Stomach smooth muscle (tissue), 2 donors: Measurements from ENCODE around the gene CDR2L.
"Not testable (repeated sequence)": the region's sequence is repeated elsewhere in the genome, so short reads cannot be mapped to it uniquely, and the experiment has no call there.

Source experiments
- H3K27ac ChIP-seq: one replicate; pipeline ENCODE4 v1.7.0; 2013; ENCODE audit warnings: mild to moderate bottlenecking, low read length, inconsistent platforms
- H3K27me3 ChIP-seq, 2 donors: one replicate each; pipeline ENCODE4 v1.7.0; 2013; ENCODE audit warnings: low read length in 2 of 2; ENCODE audit not compliant: insufficient read depth in 2 of 2, control insufficient read depth in 1 of 2
- H3K36me3 ChIP-seq, 2 donors: one replicate each; pipeline ENCODE4 v1.7.0; 2013; ENCODE audit warnings: low read length in 2 of 2; ENCODE audit not compliant: control insufficient read depth in 2 of 2, insufficient read depth in 2 of 2
- H3K4me1 ChIP-seq: one replicate; pipeline ENCODE4 v1.7.0; 2013; ENCODE audit warnings: low read length; ENCODE audit not compliant: control insufficient read depth, insufficient read depth
- H3K4me3 ChIP-seq, 2 donors: one replicate each; pipeline ENCODE4 v1.7.0; 2013; ENCODE audit warnings: low read length in 2 of 2
- H3K9ac ChIP-seq, 2 donors: one replicate each; pipeline ENCODE4 v1.7.0; 2013; ENCODE audit warnings: low read length in 2 of 2, mild to moderate bottlenecking in 1 of 2
- H3K9me3 ChIP-seq, 2 donors: one replicate each; pipeline ENCODE4 v1.7.0; 2013; ENCODE audit warnings: low read length in 2 of 2; ENCODE audit not compliant: control insufficient read depth in 2 of 2
- donor health status: healthy.
- donor health status: Pancreatic carcinoma.

Gene CDR2L

GRCh38 chr17:74960570-74961342 lies 26.7 kb upstream of the CDR2L start:
- Histone ChIP-seq H3K9me3 (no peaks in the 10 kb centered on the region), H3K27me3 (no peaks in the 10 kb centered on the region), H3K36me3 (peaks cover 0 to 3% of the 10 kb centered on the region in 2 donors), H3K9ac (no peak overlapping the region), H3K27ac (no peak overlapping the region), H3K4me3 (no peak overlapping the region), H3K4me1 (peaks cover 5% of the 10 kb centered on the region)

- no peak overlapping the region for H3K27ac ChIP-seq
- H3K9me3 ChIP-seq = no peaks in the 10 kb centered on the region
- H3K4me1 ChIP-seq = peaks cover 5% of the 10 kb centered on the region
- peak overlapping the region in 1 of 2 donors; percentile 40 for H3K4me3 ChIP-seq
- peaks cover 0 to 2% of the 10 kb centered on the region in 2 donors for H3K36me3 ChIP-seq
- H3K27me3 ChIP-seq = no peaks in the 10 kb centered on the region
- H3K9ac ChIP-seq = no peak overlapping the region
These were observed 25.6 kb upstream of the CDR2L start for GRCh38 chr17:74961657-74962350.

- Histone ChIP-seq H3K9ac (no peak overlapping the region), H3K27ac (no peak overlapping the region), H3K36me3 (peaks cover 0 to 2% of the 10 kb centered on the region in 2 donors), H3K4me3 (no peak overlapping the region), H3K27me3 (no peaks in the 10 kb centered on the region), H3K9me3 (no peaks in the 10 kb centered on the region), H3K4me1 (peaks cover 5% of the 10 kb centered on the region)
These were observed 24.6 kb upstream of the CDR2L start for GRCh38 chr17:74962622-74963394.

GRCh38 chr17:74963656-74964055 lies 23.8 kb upstream of the CDR2L start:
- H3K9ac ChIP-seq = no peak overlapping the region
- no peak overlapping the region for H3K4me3 ChIP-seq
- peaks cover 0 to 2% of the 10 kb centered on the region in 2 donors for H3K36me3 ChIP-seq
- peaks cover 5% of the 10 kb centered on the region for H3K4me1 ChIP-seq
- H3K27ac ChIP-seq = no peak overlapping the region
- H3K9me3 ChIP-seq = no peaks in the 10 kb centered on the region
- H3K27me3 ChIP-seq = no peaks in the 10 kb centered on the region

- Histone ChIP-seq H3K9me3 (no peaks in the 10 kb centered on the region), H3K36me3 (peaks cover 0 to 2% of the 10 kb centered on the region in 2 donors), H3K27me3 (no peaks in the 10 kb centered on the region), H3K9ac (no peak overlapping the region), H3K27ac (no peak overlapping the region), H3K4me1 (peaks cover 5% of the 10 kb centered on the region), H3K4me3 (no peak overlapping the region)
These were observed 23.1 kb upstream of the CDR2L start for GRCh38 chr17:74964246-74964761.

- Histone ChIP-seq H3K9ac (no peak overlapping the region), H3K4me3 (no peak overlapping the region), H3K36me3 (no peaks in the 10 kb centered on the region), H3K9me3 (no peaks in the 10 kb centered on the region), H3K27me3 (no peaks in the 10 kb centered on the region), H3K4me1 (peaks cover 5% of the 10 kb centered on the region), H3K27ac (no peak overlapping the region)
These were observed 22.3 kb upstream of the CDR2L start for GRCh38 chr17:74964988-74965622.

GRCh38 chr17:74968361-74968780 lies 19.1 kb upstream of the CDR2L start:
- no peak overlapping the region for H3K27ac ChIP-seq
- H3K9ac ChIP-seq = no peak overlapping the region
- H3K27me3 ChIP-seq = peaks cover 2 to 4% of the 10 kb centered on the region in 2 donors
- H3K9me3 ChIP-seq = no peaks in the 10 kb centered on the region
- no peak overlapping the region for H3K4me3 ChIP-seq
- no peaks in the 10 kb centered on the region for H3K36me3 ChIP-seq
- peaks cover 17% of the 10 kb centered on the region for H3K4me1 ChIP-seq

GRCh38 chr17:74969501-74969900 lies 17.9 kb upstream of the CDR2L start:
- not testable (repeated sequence) for H3K27me3 ChIP-seq, H3K9ac ChIP-seq, H3K36me3 ChIP-seq, H3K4me3 ChIP-seq, H3K27ac ChIP-seq, H3K9me3 ChIP-seq
- peaks cover 17% of the 10 kb centered on the region for H3K4me1 ChIP-seq

GRCh38 chr17:74970395-74970794 lies 17.0 kb upstream of the CDR2L start:
- Histone ChIP-seq H3K4me1 (peaks cover 17% of the 10 kb centered on the region), H3K27ac (no peak overlapping the region), H3K27me3 (peaks cover 2 to 4% of the 10 kb centered on the region in 2 donors), H3K36me3 (no peaks in the 10 kb centered on the region), H3K9ac (no peak overlapping the region), H3K4me3 (no peak overlapping the region), H3K9me3 (no peaks in the 10 kb centered on the region)
